ENCODE measurements around the gene MCF2L.

GRCh38 chr13:112985803-112986408 lies 16.9 kb downstream of the MCF2L start:
- TF ChIP-seq CTCF (IDR thresholded peaks at IDR 0.05; ENCODE audit: poor library complexity, severe bottlenecking), result no peak
- TF ChIP-seq TAF1 (IDR thresholded peaks at IDR 0.05; ENCODE audit: low read depth), result no peak
- TF ChIP-seq EZH2 (IDR thresholded peaks at IDR 0.05; ENCODE audit: borderline replicate concordance, insufficient read depth, low read length, poor library complexity, severe bottlenecking), result no peak
- TF ChIP-seq MXI1 (conservative IDR thresholded peaks at IDR 0.05; ENCODE audit: poor library complexity, severe bottlenecking), result no peak
- TF ChIP-seq REST (IDR thresholded peaks at IDR 0.05; ENCODE audit: borderline replicate concordance), result no peak
- TF ChIP-seq EP300 (conservative IDR thresholded peaks at IDR 0.05; ENCODE audit: poor library complexity, severe bottlenecking), result no peak
- no peak for TF ChIP-seq POLR2AphosphoS5 (IDR thresholded peaks at IDR 0.05)
- no peak for TF ChIP-seq RAD21 (conservative IDR thresholded peaks at IDR 0.05)
- no peak for TF ChIP-seq SMC3 (conservative IDR thresholded peaks at IDR 0.05; ENCODE audit: poor library complexity)

Data from neural cell (in vitro differentiated cells).